ENCODE results near the gene SLC7A14.

DNA sequence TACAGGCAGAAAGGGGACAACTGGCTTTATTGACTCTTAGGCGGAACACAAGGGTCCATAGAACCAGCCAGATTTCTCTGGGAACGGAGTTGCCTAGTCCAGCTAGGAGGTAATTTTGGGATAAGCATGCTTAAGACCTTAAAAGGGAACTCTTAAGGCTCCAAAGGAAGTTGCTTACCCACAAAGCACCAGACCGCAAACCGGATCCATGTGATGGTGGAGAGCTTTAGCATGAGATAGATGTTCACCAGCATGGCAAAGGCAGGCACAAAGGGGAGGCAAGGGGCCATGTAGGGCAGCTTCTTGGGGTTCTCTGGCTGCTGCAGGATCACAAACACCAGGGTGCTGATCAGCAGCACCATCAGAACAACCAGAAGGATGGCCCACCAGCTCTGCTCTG, 105.8 kb downstream of the SLC7A14 start:
- TF ChIP-seq, protein P1, sequence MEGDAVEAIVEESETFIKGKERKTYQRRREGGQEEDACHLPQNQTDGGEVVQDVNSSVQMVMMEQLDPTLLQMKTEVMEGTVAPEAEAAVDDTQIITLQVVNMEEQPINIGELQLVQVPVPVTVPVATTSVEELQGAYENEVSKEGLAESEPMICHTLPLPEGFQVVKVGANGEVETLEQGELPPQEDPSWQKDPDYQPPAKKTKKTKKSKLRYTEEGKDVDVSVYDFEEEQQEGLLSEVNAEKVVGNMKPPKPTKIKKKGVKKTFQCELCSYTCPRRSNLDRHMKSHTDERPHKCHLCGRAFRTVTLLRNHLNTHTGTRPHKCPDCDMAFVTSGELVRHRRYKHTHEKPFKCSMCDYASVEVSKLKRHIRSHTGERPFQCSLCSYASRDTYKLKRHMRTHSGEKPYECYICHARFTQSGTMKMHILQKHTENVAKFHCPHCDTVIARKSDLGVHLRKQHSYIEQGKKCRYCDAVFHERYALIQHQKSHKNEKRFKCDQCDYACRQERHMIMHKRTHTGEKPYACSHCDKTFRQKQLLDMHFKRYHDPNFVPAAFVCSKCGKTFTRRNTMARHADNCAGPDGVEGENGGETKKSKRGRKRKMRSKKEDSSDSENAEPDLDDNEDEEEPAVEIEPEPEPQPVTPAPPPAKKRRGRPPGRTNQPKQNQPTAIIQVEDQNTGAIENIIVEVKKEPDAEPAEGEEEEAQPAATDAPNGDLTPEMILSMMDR (IDR thresholded peaks at IDR 0.05): no peak
- TF ChIP-seq EZH2 (IDR thresholded peaks at IDR 0.05) (no peak), EZH2phosphoT487 (IDR thresholded peaks at IDR 0.05) (no peak)

All from neural progenitor cell (in vitro differentiated cells).